SU-DHL-6 (cell line): ENCODE measurements around the gene NEGR1.

Experiments used
- EZH2phosphoT487 ChIP-seq: fragments of 200-600 bp; sonication (generic), shearing (Covaris generic); conservative IDR thresholded peaks from 2 replicates; pipeline ENCODE4 v1.6.1; 2018; ENCODE audit warnings: mild to moderate bottlenecking, antibody characterized with exemption, low read length, moderate library complexity, mixed read lengths
- TF ChIP-seq, protein P1 (sequence below): fragments of 200-600 bp; sonication (generic); IDR thresholded peaks from one replicate; pipeline ENCODE4 v1.5.1; 2017; ENCODE audit warnings: antibody characterized with exemption, mild to moderate bottlenecking, low read length, moderate library complexity; ENCODE audit not compliant: insufficient read depth, poor library complexity, severe bottlenecking

DNA sequence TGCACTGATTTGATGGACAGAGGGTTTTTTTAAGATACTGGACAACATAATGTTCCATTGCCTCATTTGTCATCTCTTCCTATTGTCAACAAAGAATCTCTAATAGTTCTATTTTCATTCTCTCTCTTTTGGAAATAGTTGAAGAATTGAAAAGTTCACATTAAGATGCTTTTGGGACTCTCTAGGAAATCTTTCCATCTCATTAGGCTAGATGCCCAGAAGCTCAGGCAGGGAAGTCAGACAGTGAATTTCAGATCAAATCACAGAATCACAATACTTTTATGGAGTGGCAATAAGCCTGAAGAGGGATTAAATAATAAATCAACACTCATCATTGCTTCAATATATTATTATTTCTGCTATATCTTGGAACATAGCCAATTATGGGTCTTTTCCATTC, 29.2 kb downstream of the NEGR1 start:
- TF ChIP-seq, protein P1, sequence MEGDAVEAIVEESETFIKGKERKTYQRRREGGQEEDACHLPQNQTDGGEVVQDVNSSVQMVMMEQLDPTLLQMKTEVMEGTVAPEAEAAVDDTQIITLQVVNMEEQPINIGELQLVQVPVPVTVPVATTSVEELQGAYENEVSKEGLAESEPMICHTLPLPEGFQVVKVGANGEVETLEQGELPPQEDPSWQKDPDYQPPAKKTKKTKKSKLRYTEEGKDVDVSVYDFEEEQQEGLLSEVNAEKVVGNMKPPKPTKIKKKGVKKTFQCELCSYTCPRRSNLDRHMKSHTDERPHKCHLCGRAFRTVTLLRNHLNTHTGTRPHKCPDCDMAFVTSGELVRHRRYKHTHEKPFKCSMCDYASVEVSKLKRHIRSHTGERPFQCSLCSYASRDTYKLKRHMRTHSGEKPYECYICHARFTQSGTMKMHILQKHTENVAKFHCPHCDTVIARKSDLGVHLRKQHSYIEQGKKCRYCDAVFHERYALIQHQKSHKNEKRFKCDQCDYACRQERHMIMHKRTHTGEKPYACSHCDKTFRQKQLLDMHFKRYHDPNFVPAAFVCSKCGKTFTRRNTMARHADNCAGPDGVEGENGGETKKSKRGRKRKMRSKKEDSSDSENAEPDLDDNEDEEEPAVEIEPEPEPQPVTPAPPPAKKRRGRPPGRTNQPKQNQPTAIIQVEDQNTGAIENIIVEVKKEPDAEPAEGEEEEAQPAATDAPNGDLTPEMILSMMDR, result no peak
- TF ChIP-seq EZH2phosphoT487, result no peak
